HPDE6-E6E7 (cell line): ENCODE measurements around the gene EIF3A.
A peak's percentile ranks its signal among the peaks of the same experiment; 100 is the strongest.
"Not testable (repeated sequence)": the region's sequence is repeated elsewhere in the genome, so short reads cannot be mapped to it uniquely, and the experiment has no call there.

Experiments used
- DNase-seq: peaks from one replicate; pipeline ENCODE4 v3.0.0; 2011; ENCODE audit warnings: missing footprints; ENCODE audit errors: extremely low spot score

The EIF3A gene

GRCh38 chr10:119049361-119049760 lies 31.3 kb downstream of the EIF3A start:
- DNase-seq = no peak

- no peak for DNase-seq
Measured at GRCh38 chr10:119045561-119045960, 35.1 kb downstream of the EIF3A start.

DNA sequence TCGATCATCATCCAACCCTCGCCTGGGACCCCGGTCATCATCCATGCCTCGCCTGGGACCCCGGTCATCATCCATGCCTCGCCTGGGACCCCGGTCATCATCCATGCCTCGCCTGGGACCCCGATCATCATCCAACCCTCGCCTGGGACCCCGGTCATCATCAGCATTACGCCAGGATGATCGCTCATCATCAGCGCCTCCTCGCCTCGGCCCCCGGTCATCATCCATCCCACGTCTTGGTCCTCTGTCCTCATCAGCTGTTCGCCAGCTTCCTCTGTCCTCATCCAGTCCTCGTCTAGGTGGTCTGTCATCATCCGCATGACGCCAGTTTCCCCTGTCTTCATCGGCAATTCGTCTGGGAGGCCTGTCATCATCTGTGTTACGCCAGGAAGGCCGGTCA lies 38.4 kb downstream of the EIF3A start:
- no peak for DNase-seq

- DNase-seq = no peak
Measured at GRCh38 chr10:119041326-119041725, 39.3 kb downstream of the EIF3A start.

DNA sequence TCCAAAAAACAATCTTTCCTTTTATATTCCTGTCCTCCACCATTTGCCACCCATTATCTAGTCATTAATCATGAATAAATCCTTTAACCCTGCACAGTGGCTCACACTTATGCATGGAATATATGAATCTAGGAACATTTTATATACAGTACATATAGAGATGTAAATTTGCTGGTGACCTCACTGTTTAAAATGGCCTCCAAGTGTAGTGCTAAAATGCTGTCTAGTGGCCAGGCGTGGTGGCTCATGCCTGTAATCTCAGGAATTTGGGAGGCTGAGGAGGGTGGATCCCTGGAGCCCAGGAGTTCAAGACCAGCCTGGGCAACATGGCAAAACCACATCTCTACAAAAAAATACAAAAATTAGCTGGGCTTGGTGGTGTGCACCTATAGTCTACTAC lies 41.5 kb downstream of the EIF3A start:
- DNase-seq = no peak

GRCh38 chr10:119031496-119032059 lies 49.0 kb downstream of the EIF3A start:
- DNase-seq = no peak

- no peak for DNase-seq
Measured at GRCh38 chr10:119030421-119031250, 50.0 kb downstream of the EIF3A start.

GRCh38 chr10:119029613-119030420 lies 50.8 kb downstream of the EIF3A start, which contains the start of gene NANOS1:
Gene NANOS1 (plus strand): TSS chr10:119029714. CDS start chr10:119029802, 88 bp downstream.
- no peak for DNase-seq

- DNase-seq = peak; percentile 64
Measured at GRCh38 chr10:119028900-119029612, 51.6 kb downstream of the EIF3A start.

GRCh38 chr10:119028445-119028899 lies 52.1 kb downstream of the EIF3A start:
- DNase-seq = not testable (repeated sequence)

DNA sequence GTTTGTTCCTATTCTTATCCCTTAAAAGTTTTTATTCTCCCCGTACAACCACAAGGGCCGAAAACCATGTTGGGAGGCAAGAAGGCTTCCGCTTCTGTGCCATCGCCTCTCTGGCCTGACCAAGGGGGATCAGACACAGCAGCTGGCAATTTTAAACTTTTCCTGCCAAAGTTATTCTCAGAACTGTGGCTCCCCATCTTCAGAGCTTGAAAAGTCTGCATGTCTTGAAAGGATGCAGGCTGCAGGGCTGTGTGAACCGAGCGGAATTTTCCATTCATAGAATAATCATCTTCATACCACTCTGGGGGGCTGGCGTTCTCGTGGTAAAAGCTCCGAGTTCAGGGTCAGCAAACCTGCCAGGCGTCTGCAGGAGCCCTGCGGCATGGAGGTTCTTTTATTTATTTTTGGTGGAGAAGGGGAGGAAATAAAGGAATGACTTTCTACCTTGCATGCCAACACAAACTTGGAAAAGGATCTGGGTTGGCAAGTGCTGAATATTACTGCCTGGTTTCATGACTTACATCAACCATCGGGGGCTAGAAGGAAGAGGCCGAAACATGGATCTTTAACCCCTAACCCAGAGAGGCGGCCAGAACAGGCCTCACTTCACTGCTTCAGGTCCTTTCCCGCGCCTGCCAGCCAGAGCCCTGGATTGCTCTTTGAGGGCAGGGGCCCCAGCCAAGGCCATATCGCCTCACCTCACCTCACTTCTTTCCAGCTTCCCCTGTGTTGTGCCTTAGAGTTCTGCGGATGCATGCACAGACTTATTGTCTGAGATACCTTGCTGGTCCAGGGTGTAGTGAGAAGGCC lies 54.1 kb downstream of the EIF3A start:
- no peak for DNase-seq

DNA sequence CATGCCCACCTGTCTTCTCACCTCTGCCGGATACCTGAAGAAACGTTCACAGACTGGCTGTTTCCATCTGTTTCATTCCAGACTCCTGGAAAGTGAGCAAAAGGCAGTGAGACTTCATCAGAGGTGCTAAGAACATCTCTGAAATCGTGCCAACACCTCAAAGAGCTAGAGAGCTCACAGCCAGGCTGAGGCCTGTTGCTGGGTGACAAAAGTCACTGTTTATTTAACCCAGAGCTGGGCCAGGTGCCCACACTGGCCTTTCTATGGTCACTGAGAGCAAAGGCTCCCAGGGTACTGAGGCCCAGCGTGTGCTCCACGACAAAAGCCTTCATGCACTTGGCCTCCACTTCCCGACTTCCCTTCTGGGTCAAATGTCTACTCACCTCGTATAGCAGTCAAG lies 54.8 kb downstream of the EIF3A start:
- no peak for DNase-seq

- DNase-seq = no peak
Measured at GRCh38 chr10:119025336-119025735, 55.3 kb downstream of the EIF3A start.

DNA sequence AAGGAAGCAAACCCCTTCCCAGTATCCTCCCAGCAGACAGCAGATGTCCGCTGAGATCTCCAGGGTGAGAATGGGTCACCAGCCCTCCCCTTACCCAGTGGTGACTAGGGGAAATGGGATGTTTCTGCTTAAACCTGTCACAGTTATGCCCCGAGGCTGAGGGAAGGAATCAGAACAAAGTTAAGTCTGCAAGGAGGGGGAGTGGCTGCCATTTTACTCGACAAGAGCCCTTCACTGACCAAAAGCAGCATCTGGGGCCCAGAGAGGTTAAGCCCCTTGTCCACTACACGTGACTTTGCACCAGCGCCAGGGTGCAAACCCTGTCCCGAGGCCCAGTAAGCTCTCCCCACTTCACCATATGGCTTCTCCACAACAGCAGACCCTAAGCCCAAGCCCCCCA lies 55.7 kb downstream of the EIF3A start:
- no peak for DNase-seq

DNA sequence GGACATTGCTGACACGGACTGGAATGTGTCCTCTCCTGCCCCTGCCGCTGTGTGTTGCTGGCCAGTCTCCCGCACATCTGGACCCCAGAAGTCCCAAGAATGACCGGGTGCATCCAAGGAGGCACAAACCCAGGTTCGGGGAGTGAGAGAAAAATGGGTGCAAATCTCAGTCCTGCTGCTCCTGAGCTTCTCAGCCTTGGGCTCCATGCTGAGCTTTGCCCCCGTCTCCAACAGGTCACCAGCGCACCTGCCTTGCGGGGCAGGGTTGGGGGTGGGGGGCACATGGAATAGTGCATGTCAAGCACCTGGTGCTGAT lies 57.1 kb downstream of the EIF3A start:
- no peak for DNase-seq

DNA sequence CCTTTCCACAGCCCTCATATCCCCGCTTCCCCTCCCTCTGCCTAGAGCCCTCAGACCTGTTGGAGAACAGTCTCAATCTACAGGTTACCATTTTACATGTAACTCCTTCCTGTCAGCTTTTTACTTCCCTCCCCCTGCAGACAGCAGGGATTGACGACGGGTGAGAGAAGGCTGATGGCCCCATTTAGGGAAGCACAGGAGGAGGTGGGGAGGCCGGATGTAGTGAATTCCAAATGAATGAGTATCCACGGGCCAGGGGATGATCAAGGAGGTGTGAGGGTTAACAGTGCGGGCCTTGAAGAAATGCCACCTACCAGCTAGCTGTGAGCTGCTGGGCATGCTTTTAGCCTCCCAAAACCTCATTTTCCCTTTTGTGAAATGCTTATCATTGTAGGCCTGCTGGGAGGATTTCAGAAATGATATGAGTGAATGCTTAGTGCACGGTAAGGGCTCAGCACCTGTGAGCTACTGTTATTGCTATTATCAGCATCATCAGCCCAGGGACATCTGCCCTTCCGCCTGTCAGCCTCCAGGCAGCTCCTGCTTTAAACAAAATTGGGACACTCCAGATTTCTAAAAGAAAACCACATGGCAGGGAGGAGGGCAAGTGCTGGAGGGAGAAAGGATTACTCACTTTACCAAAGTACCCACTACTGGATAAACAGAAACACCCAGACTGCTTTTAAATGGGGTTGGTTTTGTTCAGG lies 57.6 kb downstream of the EIF3A start:
- no peak for DNase-seq

GRCh38 chr10:119020627-119020946 lies 60.0 kb downstream of the EIF3A start:
- no peak for DNase-seq

GRCh38 chr10:119007211-119007574 lies 73.4 kb downstream of the EIF3A start:
- DNase-seq = no peak

DNA sequence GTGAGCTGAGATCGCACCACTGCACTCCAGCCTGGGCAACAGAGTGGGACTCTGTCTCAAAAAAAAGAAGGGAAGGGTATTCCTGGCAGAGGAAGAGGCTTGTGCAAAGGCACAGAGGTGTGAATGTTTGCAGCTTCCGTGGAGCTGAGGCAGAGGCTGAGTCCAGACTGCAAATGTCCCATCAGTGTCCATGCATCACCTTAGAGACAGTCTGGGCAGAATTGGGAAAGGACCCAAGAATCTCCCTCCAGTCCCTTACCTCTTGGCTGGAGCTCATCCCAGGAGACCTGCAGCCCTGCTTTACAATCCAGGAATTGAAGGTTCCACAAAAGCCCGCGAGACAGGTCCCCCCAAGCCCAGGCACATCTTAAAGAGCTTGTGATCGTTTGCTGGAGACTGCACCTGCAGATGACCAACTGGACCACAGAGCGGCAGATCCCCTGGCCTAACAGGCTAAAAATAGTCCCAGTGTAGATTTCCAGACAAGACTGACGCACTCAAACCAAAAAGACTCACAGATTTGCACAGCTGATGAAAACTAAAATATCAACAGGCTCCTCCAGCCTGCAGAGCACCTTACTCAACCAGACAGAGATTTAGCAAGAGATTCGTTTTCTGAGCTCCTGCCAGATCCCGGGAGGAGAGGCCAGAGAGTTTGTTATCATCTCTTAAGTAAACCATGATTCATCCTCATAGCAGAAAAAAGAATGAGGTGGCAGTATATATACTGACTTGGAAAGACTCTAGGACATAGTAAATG lies 74.0 kb downstream of the EIF3A start:
- peak; percentile 70 for DNase-seq
